HepG2 (cell line): Measurements from ENCODE around the gene HOXA4. TPM values are rescaled to one million over a fixed set of nuclear protein-coding genes. Genes with fewer than 3 reads are reported as not detected.
A peak's percentile ranks its signal among the peaks of the same experiment; 100 is the strongest.

Experiments used
- ATAC-seq: fragments of 200-7000 bp; cut with Tn5 transposase; 3 replicates; pipeline ENCODE4 v1.9.1; 2020; ENCODE audit warnings: mild to moderate bottlenecking, moderate library complexity
- BruUV-seq: library from RNA; stranded (reverse); fragments of 400-500 nt; replicated peaks from 2 replicates; lab custom pipeline; 2021; lab: Mats Ljungman, UMichigan
- CTCF ChIA-PET: fragments of 300-600 bp; formaldehyde crosslinking; extraction: SDS; loops from one replicate; lab custom pipeline; 2021; ENCODE audit warnings: low total read pairs, inconsistent platforms, low intra/inter-chr PET ratio; lab: Yijun Ruan, JAX
- POLR2A ChIA-PET: fragments of 350-600 bp; sonication (Branson Sonifier 250); formaldehyde crosslinking; loops from one replicate; lab custom pipeline; 2020; ENCODE audit warnings: antibody characterized with exemption, inconsistent platforms; lab: Yijun Ruan, JAX
- DNase-seq: peaks from one replicate; pipeline ENCODE4 v3.0.0-alpha.2; 2015; ENCODE audit warnings: low spot score
- FAIRE-seq: peaks from 3 replicates; lab custom pipeline; 2011; peaks lifted over from hg19 to GRCh38; lab: Jason Lieb, UNC
- H2AFZ ChIP-seq: one replicate; pipeline ENCODE4 v1.6.1; 2011; ENCODE audit warnings: low read length, inconsistent platforms
- H3K27ac ChIP-seq: fragments of 300-600 bp; 3 replicates; pipeline ENCODE4 v1.8.0; 2011; ENCODE audit warnings: mixed run types, mild to moderate bottlenecking, mixed read lengths, low read length, inconsistent platforms; ENCODE audit not compliant: insufficient read depth; ENCODE audit errors: extremely low read length
- H3K27me3 ChIP-seq, 2 experiments: fragments of 200-600 bp in 1 of 2; 2 replicates in 1 of 2; 3 replicates in 1 of 2; pipeline versions ENCODE4 v1.6.0 to v1.8.0; 2011; ENCODE audit warnings: low read length in 2 of 2, mild to moderate bottlenecking in 2 of 2, moderate library complexity in 2 of 2, inconsistent platforms in 1 of 2; ENCODE audit not compliant: insufficient read depth in 2 of 2, control insufficient read depth in 1 of 2
- H3K36me3 ChIP-seq, 2 experiments: fragments of 200-600 bp in 1 of 2; replicated peaks in 1 of 2; 2 replicates in 1 of 2; 3 replicates in 1 of 2; pipeline versions ENCODE4 v1.5.1 to v1.8.0; 2011; ENCODE audit warnings: low read length in 2 of 2, inconsistent platforms in 1 of 2; ENCODE audit not compliant: insufficient read depth in 2 of 2, control insufficient read depth in 1 of 2
- H3K4me1 ChIP-seq: 2 replicates; pipeline ENCODE4 v1.5.1; 2012; ENCODE audit warnings: low read length, inconsistent platforms; ENCODE audit not compliant: insufficient read depth
- H3K4me2 ChIP-seq: 2 replicates; pipeline ENCODE4 v1.6.0; 2011; ENCODE audit warnings: low read depth, low read length, inconsistent platforms
- H3K4me3 ChIP-seq, 3 experiments: fragments of 200-600 bp in 1 of 3; sonication (generic), shearing (Covaris generic) in 1 of 3; replicated peaks in 1 of 3; 2 replicates each; pipeline ENCODE4 v1.5.1; 2011 to 2016; ENCODE audit warnings: low read length in 3 of 3, inconsistent platforms in 2 of 3, low read depth in 2 of 3, mild to moderate bottlenecking in 2 of 3, control low read depth in 1 of 3, mixed read lengths in 1 of 3; ENCODE audit not compliant: insufficient read depth in 1 of 3
- H3K79me2 ChIP-seq: one replicate; pipeline ENCODE4 v1.6.1; 2011; ENCODE audit warnings: low read length, inconsistent platforms; ENCODE audit not compliant: insufficient read depth
- H3K9ac ChIP-seq: 2 replicates; pipeline ENCODE4 v1.6.0; 2011; ENCODE audit warnings: mild to moderate bottlenecking, low read depth, low read length, inconsistent platforms; ENCODE audit not compliant: insufficient read depth
- H3K9me3 ChIP-seq: 2 replicates; pipeline ENCODE4 v1.5.1; 2012; ENCODE audit warnings: mild to moderate bottlenecking, low read length
- H4K20me1 ChIP-seq: 2 replicates; pipeline ENCODE4 v1.6.0; 2011; ENCODE audit warnings: inconsistent platforms, mild to moderate bottlenecking, low read length, moderate library complexity; ENCODE audit not compliant: insufficient read depth
- DNMT1 ChIP-seq: sonication (generic); formaldehyde crosslinking; IDR thresholded peaks from 2 replicates; pipeline ENCODE4 v1.5.1; 2020; ENCODE audit warnings: mild to moderate bottlenecking, missing genetic modification reagents
- KLF12 ChIP-seq: sonication (generic); formaldehyde crosslinking; IDR thresholded peaks from 2 replicates; pipeline ENCODE4 v1.4.0; 2020; ENCODE audit warnings: missing genetic modification reagents, borderline replicate concordance
- KLF13 ChIP-seq: sonication (generic); formaldehyde crosslinking; IDR thresholded peaks from 2 replicates; pipeline ENCODE4 v1.4.0; 2020; ENCODE audit warnings: mild to moderate bottlenecking, missing genetic modification reagents
- NR2F1 ChIP-seq, 2 experiments: fragments of 450-650 bp in 1 of 2; formaldehyde crosslinking in 1 of 2; IDR thresholded peaks; 2 replicates each; pipeline versions ENCODE4 v1.5.0 to v1.6.1; 2016 to 2020; ENCODE audit warnings: mild to moderate bottlenecking in 1 of 2, missing compliant biosample characterization in 1 of 2, missing genetic modification reagents in 1 of 2, moderate library complexity in 1 of 2
- RARA ChIP-seq: IDR thresholded peaks from 2 replicates; pipeline ENCODE4 v1.6.1; 2016; ENCODE audit warnings: missing genetic modification reagents, missing compliant biosample characterization
- RXRA ChIP-seq: sonication (generic); formaldehyde crosslinking; IDR thresholded peaks from 2 replicates; pipeline ENCODE4 v1.5.1; 2020; ENCODE audit warnings: missing genetic modification reagents
- TAF1 ChIP-seq: sonication (generic); formaldehyde crosslinking; IDR thresholded peaks from 2 replicates; pipeline ENCODE4 v1.4.0; 2020; ENCODE audit warnings: missing genetic modification reagents
- TBP ChIP-seq: sonication (generic); formaldehyde crosslinking; IDR thresholded peaks from 2 replicates; pipeline ENCODE4 v1.5.0; 2020; ENCODE audit warnings: missing genetic modification reagents
- TMF1 ChIP-seq: sonication (generic); formaldehyde crosslinking; IDR thresholded peaks from 2 replicates; pipeline ENCODE4 v1.8.1; 2022; ENCODE audit warnings: low read depth, missing genetic modification reagents
- ZNF205 ChIP-seq: IDR thresholded peaks from 2 replicates; pipeline ENCODE4 v1.6.1; 2018; ENCODE audit warnings: missing biosample characterization, missing genetic modification reagents
- ZNF225 ChIP-seq: sonication (generic); formaldehyde crosslinking; IDR thresholded peaks from 2 replicates; pipeline ENCODE4 v1.4.0; 2020; ENCODE audit warnings: mild to moderate bottlenecking, missing genetic modification reagents
- ZNF558 ChIP-seq: sonication (generic); formaldehyde crosslinking; IDR thresholded peaks from 2 replicates; pipeline ENCODE4 v1.9.0; 2022; ENCODE audit warnings: mild to moderate bottlenecking, missing genetic modification reagents, borderline replicate concordance
- ZSCAN29 ChIP-seq: sonication (generic); formaldehyde crosslinking; conservative IDR thresholded peaks from 2 replicates; pipeline ENCODE4 v1.4.0; 2020; ENCODE audit warnings: mild to moderate bottlenecking, missing genetic modification reagents
- WGBS: methylation state at CpG from one replicate; pipeline ENCODE4 v1.1.6; 2017; ENCODE audit warnings: low lambda C conversion rate; 5-methylcytosine and 5-hydroxymethylcytosine counted together
- in situ Hi-C: cut with HindIII; loops from 2 replicates; pipeline ENCODE4 v1.10.0; 2017; ENCODE audit warnings: low pct_unique_long_range_greater_than_20kb; ENCODE audit not compliant: extremely low pct_ligation_motif_present
- intact Hi-C: fragments of 100-400 bp; cut with micrococcal nuclease; formaldehyde crosslinking; loops from one replicate; pipeline ENCODE4 v1.10.0; 2022; ENCODE audit not compliant: unreplicated experiment
- polyA plus RNA-seq, 8 experiments: library from polyadenylated mRNA; depleted of rRNA in 3 of 8; stranded (reverse) in 7 of 8; unstranded in 1 of 8; fragments of >200 nt; fragmentation: Illumina TruSeq in 4 of 8; extraction: Trizol in 4 of 8; gene quantifications; 2 replicates each; pipeline versions ENCODE4 v1.2.1 to v1.2.3, GENCODE V29; 2011 to 2016; ENCODE audit warnings: low read depth in 4 of 8, missing spikeins in 1 of 8, mixed read lengths in 1 of 8; ENCODE audit not compliant: insufficient read depth in 1 of 8
- total RNA-seq, 5 experiments: library from RNA; depleted of rRNA; stranded (reverse); fragments of >200 nt; fragmentation: Illumina TruSeq; extraction: Trizol; gene quantifications; 2 replicates each; pipeline ENCODE4 v1.2.3, GENCODE V29; 2016; ENCODE audit warnings: low read depth in 1 of 5
- TF ChIP-seq, protein P1 (sequence below): IDR thresholded peaks from 2 replicates; pipeline ENCODE4 v1.6.1; 2016; ENCODE audit warnings: mild to moderate bottlenecking
- TF ChIP-seq, protein P2 (sequence below): sonication (generic); formaldehyde crosslinking; IDR thresholded peaks from 2 replicates; pipeline ENCODE4 v1.5.0; 2020; ENCODE audit warnings: missing genetic modification reagents
- TF ChIP-seq, protein P3 (sequence below): sonication (generic); formaldehyde crosslinking; IDR thresholded peaks from 2 replicates; pipeline ENCODE4 v1.8.0; 2022; ENCODE audit warnings: mild to moderate bottlenecking, missing genetic modification reagents, moderate library complexity

The HOXA4 gene
- total and polyA plus RNA-seq, 2 of the 13 experiments (the other 11 are each of a cell fraction or from before 2014, with no cell fraction given): 2.4 to 5.4 TPM

DNA sequence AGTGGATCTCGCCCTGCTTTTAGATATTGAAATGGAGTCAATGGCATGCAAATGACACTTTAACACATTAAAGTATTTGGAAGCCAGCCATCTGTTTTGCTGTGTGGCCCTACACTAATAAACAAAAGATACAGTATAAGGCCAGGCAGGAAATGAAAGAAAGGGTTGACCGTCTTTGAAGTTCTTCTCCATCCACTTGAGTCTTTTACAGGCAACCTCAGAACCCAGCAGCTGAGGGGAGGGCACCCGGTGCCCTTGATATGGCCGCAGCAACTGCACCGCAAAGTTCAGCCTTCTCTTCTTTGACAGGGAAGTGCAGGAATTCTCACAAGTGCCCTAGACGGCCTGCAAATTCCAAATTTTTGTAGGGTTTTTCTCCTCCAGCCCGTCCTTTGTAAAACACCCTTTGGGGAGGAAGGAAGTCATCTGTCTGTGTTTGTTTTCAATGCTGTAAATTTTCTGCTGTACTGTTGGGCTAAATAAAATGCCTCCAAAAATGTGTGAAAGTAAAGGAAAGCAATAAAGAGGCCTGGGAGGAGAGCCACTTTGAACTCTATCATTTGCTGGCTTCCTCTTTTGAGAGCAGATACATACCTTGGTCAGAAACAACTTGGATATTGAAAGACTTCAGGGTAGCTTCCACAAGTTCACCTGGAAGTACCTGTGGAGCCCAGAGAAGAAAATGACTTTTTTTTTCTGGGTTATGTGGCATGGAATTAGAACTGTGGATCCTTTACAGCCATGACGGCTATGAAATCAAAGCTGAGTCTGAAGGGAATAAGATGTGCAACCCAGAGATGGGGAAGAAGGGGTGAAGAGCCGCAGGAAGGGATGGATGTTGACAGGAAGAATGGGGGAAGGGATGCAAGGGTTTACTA is 38.4 kb downstream of the HOXA4 start:
- no peak overlapping the region for H3K4me2 ChIP-seq
- no peaks in the 10 kb centered on the region for H4K20me1 ChIP-seq
- BruUV-seq: no TSS peak
- FAIRE-seq: no peak
- H3K36me3 ChIP-seq: no peaks in the 10 kb centered on the region
- intact Hi-C loops: no loop called here
- TF ChIP-seq ZNF558 (CRISPR knock-in tag) (no peak), ZSCAN29 (CRISPR knock-in tag) (no peak), TAF1 (CRISPR knock-in tag) (no peak), DNMT1 (CRISPR knock-in tag) (no peak)
- H2AFZ ChIP-seq: no peak overlapping the region
- ChIA-PET POLR2A (interaction anchor here (1.0 to 1.2 kb wide), 2 partner anchors 30 kb away, joined by 3 to 5 read pairs; no protein-coding TSS in a partner anchor), CTCF (no interaction called here)
- H3K4me3 ChIP-seq: no peak overlapping the region
- H3K27me3 ChIP-seq: peaks cover 2 to 19% of the 10 kb centered on the region in 2 experiments; a peak in 2 of 5 replicates
- no peaks in the 10 kb centered on the region for H3K9me3 ChIP-seq
- no peak overlapping the region for H3K9ac ChIP-seq
- no peak overlapping the region for H3K27ac ChIP-seq
- ATAC-seq: no peak
- no peaks in the 10 kb centered on the region for H3K79me2 ChIP-seq
- no peak for DNase-seq
- WGBS: 35% methylated on average over 9 of the region's 9 CpGs
- peaks cover 20% of the 10 kb centered on the region for H3K4me1 ChIP-seq
- in situ Hi-C loops: no loop called here

DNA sequence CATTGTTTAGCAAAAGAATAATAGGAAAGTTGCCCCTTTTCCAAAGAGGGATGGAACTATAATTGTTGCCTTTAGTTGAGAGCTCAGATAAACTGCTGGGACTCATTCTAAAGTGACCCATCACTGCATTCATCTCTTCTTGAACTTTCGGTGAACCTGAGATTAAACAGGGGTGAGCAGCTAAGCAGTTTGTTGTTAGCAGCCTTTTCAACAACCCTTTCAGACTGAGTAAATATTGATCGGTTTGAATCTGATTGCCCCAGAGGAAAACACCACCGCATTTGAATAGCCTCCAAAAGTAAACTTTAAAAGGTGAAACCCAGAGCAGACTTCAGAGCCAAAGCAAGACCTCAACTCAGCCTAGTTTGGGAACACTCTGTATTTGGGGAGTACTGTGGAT is 39.5 kb downstream of the HOXA4 start:
- peak; percentile 49 for ATAC-seq
- BruUV-seq: no TSS peak
- Histone ChIP-seq H4K20me1 (no peaks in the 10 kb centered on the region), H3K27me3 (peaks cover 2 to 19% of the 10 kb centered on the region in 2 experiments; a peak in 2 of 5 replicates), H3K9ac (no peak overlapping the region), H3K4me2 (no peak overlapping the region; the same call in 1 of the 2 replicates), H3K36me3 (no peaks in the 10 kb centered on the region), H3K9me3 (no peaks in the 10 kb centered on the region), H3K79me2 (no peaks in the 10 kb centered on the region), H3K27ac (no peak overlapping the region), H3K4me3 (no peak overlapping the region), H2AFZ (no peak overlapping the region), H3K4me1 (peaks cover 16% of the 10 kb centered on the region)
- DNase-seq: peak; percentile 65
- in situ Hi-C loops: no loop called here
- ChIA-PET POLR2A (interaction anchor here (1.2 kb wide), 1 partner anchor 31 kb away, joined by 5 read pairs; no protein-coding TSS in a partner anchor), CTCF (no interaction called here)
- WGBS: 0% methylated on average over 3 of the region's 3 CpGs
- peak; percentile 39 for FAIRE-seq
- intact Hi-C loops: no loop called here
- no peak for TF ChIP-seq KLF12 (CRISPR knock-in tag)
- no peak for TF ChIP-seq ZNF205 (CRISPR knock-in tag)
- peak; percentile 98 for TF ChIP-seq RARA
- TF ChIP-seq, protein P1, sequence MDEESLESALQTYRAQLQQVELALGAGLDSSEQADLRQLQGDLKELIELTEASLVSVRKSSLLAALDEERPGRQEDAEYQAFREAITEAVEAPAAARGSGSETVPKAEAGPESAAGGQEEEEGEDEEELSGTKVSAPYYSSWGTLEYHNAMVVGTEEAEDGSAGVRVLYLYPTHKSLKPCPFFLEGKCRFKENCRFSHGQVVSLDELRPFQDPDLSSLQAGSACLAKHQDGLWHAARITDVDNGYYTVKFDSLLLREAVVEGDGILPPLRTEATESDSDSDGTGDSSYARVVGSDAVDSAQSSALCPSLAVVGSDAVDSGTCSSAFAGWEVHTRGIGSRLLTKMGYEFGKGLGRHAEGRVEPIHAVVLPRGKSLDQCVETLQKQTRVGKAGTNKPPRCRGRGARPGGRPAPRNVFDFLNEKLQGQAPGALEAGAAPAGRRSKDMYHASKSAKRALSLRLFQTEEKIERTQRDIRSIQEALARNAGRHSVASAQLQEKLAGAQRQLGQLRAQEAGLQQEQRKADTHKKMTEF (CRISPR knock-in tag): 0 out of 2 replicates have a peak, but pooled peaks have one; percentile 20
- no peak for TF ChIP-seq TMF1
- no peak for TF ChIP-seq ZNF225 (CRISPR knock-in tag)
- TF ChIP-seq TBP (CRISPR knock-in tag): no peak
- TF ChIP-seq, protein P2, sequence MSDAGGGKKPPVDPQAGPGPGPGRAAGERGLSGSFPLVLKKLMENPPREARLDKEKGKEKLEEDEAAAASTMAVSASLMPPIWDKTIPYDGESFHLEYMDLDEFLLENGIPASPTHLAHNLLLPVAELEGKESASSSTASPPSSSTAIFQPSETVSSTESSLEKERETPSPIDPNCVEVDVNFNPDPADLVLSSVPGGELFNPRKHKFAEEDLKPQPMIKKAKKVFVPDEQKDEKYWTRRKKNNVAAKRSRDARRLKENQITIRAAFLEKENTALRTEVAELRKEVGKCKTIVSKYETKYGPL (CRISPR knock-in tag): no peak
- TF ChIP-seq KLF13 (CRISPR knock-in tag): no peak
- TF ChIP-seq RXRA (CRISPR knock-in tag): peak; percentile 40; the same call in 1 of the 2 replicates
- TF ChIP-seq, protein P3, sequence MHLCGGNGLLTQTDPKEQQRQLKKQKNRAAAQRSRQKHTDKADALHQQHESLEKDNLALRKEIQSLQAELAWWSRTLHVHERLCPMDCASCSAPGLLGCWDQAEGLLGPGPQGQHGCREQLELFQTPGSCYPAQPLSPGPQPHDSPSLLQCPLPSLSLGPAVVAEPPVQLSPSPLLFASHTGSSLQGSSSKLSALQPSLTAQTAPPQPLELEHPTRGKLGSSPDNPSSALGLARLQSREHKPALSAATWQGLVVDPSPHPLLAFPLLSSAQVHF (CRISPR knock-in tag): no peak
- TF ChIP-seq NR2F1 (CRISPR knock-in tag; IDR thresholded peaks at IDR 0.05): no peak
